ENCODE results near the gene OR2M4.
"Not testable (repeated sequence)": the region's sequence is repeated elsewhere in the genome, so short reads cannot be mapped to it uniquely, and the experiment has no call there.

Gene OR2M4

DNA sequence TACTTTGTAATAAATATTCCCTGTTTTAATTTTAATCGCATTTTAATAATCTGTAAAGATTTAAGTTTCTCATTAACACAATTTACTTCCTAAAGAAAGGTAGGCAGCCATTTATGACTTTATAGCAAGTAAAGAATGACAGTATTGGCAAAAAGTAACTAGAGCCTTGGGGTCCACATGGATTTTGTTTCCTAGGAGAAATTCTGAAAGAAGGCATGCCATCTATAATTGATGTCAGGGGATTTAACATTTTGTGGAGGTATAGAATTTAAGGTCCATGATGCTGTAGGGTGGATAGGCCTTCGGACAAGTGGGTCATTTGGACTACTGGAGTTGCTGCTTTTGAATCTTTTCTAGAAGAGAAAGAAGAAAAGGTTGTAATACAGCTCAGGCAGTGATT, at the start of gene OR2M4:
Gene OR2M4, plus strand, starts transcription at position 301 of the 400 bp plus-strand sequence. CDS start 7,512 bp downstream, outside the sequence.
- no peak for DNase-seq (ENCODE audit: low read depth)

- DNase-seq (ENCODE audit: low read depth) = no peak
Measured at GRCh38 chr1:248183996-248184395, 47.2 kb upstream of the OR2M4 start.

DNA sequence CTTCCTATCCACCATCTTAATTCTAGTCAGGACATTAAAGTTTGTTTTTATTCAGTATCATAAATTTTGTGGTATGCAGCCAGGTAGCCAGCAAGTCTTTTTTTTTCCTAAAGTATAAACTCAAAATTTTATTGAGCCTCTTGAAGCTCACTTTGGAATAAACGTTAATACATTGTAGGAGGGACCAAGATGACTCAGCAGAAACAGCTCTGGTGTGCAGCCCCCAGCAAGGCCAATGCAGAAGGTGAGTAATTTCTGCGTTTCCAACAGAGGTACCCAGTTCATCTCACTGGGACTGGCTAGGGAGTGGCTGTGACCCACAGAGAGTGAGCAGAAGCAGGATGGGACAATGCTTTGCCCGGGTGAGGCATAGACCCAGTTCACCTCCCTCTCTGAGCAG, 43.9 kb upstream of the OR2M4 start:
- DNase-seq (ENCODE audit: low read depth) = no peak

- no peak for DNase-seq (ENCODE audit: low read depth)
Measured at GRCh38 chr1:248189026-248189425, 42.2 kb upstream of the OR2M4 start.

- no peak for DNase-seq (ENCODE audit: low read depth)
Measured at GRCh38 chr1:248194117-248194516, 37.1 kb upstream of the OR2M4 start.

- no peak for DNase-seq (ENCODE audit: low read depth)
Measured at GRCh38 chr1:248196965-248197364, 34.3 kb upstream of the OR2M4 start, which contains the start of gene OR2M3. Gene OR2M3, plus strand, starts transcription at chr1:248197265. Its CDS starts 5,803 bp downstream, at chr1:248203068.

GRCh38 chr1:248215880-248216279, 15.3 kb upstream of the OR2M4 start:
- no peak for DNase-seq (ENCODE audit: low read depth)

GRCh38 chr1:248225537-248225936, 5.7 kb upstream of the OR2M4 start:
- DNase-seq (ENCODE audit: low read depth) = no peak

DNA sequence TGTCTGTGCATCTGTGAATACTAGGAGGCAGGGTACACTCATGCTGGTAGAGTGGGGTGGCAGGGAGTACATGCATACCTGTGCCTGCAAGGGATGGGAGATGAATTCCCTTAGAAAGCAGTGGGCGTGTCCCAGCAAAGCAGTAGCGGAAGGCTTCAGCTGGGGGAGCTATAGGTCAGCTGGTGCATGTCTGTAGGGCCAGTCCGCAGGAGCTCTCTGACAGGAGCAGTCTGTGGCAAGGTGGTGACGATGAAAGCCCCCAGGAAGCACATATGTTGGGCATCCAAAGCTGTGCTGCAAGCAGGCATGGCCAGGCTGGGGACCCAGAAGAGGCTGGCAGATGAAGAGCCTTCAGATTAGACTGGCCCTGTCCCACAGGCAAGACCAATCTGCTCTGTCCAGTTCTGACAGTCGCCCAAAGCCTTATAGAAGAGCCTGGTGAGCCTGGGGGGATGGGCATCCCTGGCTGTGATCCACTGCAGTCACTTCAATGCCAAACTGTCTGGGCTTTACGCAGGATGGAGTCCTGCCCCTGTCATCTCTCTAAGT, 1.8 kb upstream of the OR2M4 start:
- DNase-seq (ENCODE audit: low read depth) = no peak

- no peak for DNase-seq (ENCODE audit: low read depth)
Measured at GRCh38 chr1:248239478-248239877, 8.3 kb downstream of the OR2M4 start.

GRCh38 chr1:248243204-248243603, 12.0 kb downstream of the OR2M4 start:
- DNase-seq (ENCODE audit: low read depth) = no peak

GRCh38 chr1:248259309-248259708, 28.1 kb downstream of the OR2M4 start:
- DNase-seq (ENCODE audit: low read depth) = not testable (repeated sequence)

DNA sequence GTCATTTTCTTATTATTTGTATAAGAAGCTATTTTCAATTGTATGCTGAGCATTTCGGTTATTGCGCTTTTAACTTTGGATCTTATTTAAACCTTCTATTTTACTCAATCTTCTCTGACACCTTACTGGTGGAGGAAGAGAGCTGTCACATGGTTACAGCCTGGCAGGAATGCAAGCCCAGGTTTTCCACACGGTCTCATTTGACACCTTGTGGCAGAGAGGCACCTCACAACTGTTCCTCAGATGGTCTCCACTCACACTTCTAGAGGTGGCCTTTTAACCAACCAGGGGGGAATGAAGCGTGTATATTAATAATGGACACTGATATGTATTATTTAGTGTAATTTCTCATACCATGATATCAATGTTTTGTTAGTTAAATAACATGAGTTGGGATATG, 37.0 kb downstream of the OR2M4 start:
- DNase-seq (ENCODE audit: low read depth) = no peak

- not testable (repeated sequence) for DNase-seq (ENCODE audit: low read depth)
Measured at GRCh38 chr1:248273225-248273624, 42.0 kb downstream of the OR2M4 start.

DNA sequence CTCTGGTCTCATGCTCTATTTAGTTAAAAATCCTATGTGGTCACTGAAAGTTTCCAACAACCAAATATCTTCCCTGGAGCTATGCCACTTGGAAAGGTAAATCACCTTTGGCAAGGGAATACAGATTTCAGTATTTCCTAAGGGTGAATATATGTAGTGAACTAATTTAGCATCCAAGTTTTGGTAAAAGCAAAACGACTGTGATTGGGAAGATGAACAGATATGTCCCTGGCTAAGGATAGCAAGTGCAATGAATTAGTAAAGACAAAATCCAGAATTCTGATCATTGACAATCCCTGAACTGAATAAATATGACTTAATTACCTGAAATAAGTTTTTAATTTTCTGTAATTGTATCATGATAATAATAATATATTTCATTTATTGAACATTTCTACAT, 46.7 kb downstream of the OR2M4 start, which contains the start of gene OR2T33:
Gene OR2T33, minus strand, starts transcription at position 101 of the 400 bp plus-strand sequence. CDS start 4,162 bp downstream, outside the sequence.
- no peak for DNase-seq (ENCODE audit: low read depth)

GRCh38 chr1:248288391-248288790, 57.2 kb downstream of the OR2M4 start:
- no peak for DNase-seq (ENCODE audit: low read depth)

All from stimulated activated CD8-positive, alpha-beta memory T cell treated with anti-CD3 and anti-CD28 coated beads, Interleukin-12 subunit alpha, Interleukin-12 subunit beta, amount 100 ng/mL, for 1 hour (primary cell).